GM12891 (cell line): ENCODE data around the gene KCNK16.

Experiments used
- PAX5 ChIP-seq: IDR thresholded peaks from 2 replicates; pipeline ENCODE4 v1.6.1; 2011; ENCODE audit warnings: low read length, moderate library complexity, mild to moderate bottlenecking; ENCODE audit not compliant: insufficient read depth, severe bottlenecking
- POLR2A ChIP-seq: IDR thresholded peaks from 2 replicates; pipeline ENCODE4 v1.6.1; 2011; ENCODE audit warnings: low read depth, low read length, control low read depth
- SPI1 ChIP-seq: IDR thresholded peaks from 2 replicates; pipeline ENCODE4 v1.6.1; 2011; ENCODE audit warnings: low read depth, low read length, control low read depth
- TAF1 ChIP-seq: IDR thresholded peaks from 2 replicates; pipeline ENCODE4 v1.6.1; 2011; ENCODE audit warnings: low read depth, low read length, control low read depth

GRCh38 chr6:39327507-39327906 is 5.0 kb upstream of the KCNK16 start:
- TF ChIP-seq POLR2A, result no peak
- TF ChIP-seq TAF1, result no peak
- no peak for TF ChIP-seq PAX5
- no peak for TF ChIP-seq SPI1
